Sigmoid colon (tissue), 7 donors: Measurements from ENCODE around the gene HRH4. TPM values are rescaled to one million over a fixed set of nuclear protein-coding genes. Genes with fewer than 3 reads are reported as not detected.

Experiments
- DNase-seq: peaks from one replicate; pipeline ENCODE4 v3.0.0-alpha.2; 2019
- H3K27ac ChIP-seq, 4 donors: fragments of 200-600 bp; sonication (generic); one replicate each; pipeline ENCODE4 v1.5.1; 2016 to 2019; ENCODE audit warnings: mild to moderate bottlenecking in 1 of 4
- H3K27me3 ChIP-seq, 3 donors: fragments of 200-600 bp; sonication (generic); one replicate each; pipeline ENCODE4 v1.5.1; 2019; ENCODE audit warnings: mild to moderate bottlenecking in 1 of 3
- H3K36me3 ChIP-seq, 4 donors: fragments of 200-600 bp; sonication (generic); one replicate each; pipeline ENCODE4 v1.5.1; 2016 to 2019
- H3K4me1 ChIP-seq, 4 donors: fragments of 200-600 bp; sonication (generic); one replicate each; pipeline ENCODE4 v1.5.1; 2017 to 2019
- H3K4me3 ChIP-seq, 4 donors: fragments of 200-600 bp; sonication (generic); one replicate each; pipeline ENCODE4 v1.5.1; 2017 to 2019; ENCODE audit warnings: mild to moderate bottlenecking in 2 of 4, moderate library complexity in 1 of 4
- H3K9me3 ChIP-seq, 4 donors: fragments of 200-600 bp in 3 of 4; sonication (generic) in 3 of 4; one replicate each; pipeline versions ENCODE4 v1.5.1 to v1.6.1; 2013 to 2019
- EP300 ChIP-seq, 4 donors: sonication (generic); formaldehyde crosslinking; IDR thresholded peaks; one replicate each; pipeline ENCODE4 v1.6.1; 2017; ENCODE audit warnings: antibody characterized with exemption in 4 of 4
- POLR2A ChIP-seq, 2 donors: fragments of 450-650 bp; IDR thresholded peaks; one replicate each; pipeline ENCODE4 v1.6.1; 2016; ENCODE audit warnings: antibody characterized with exemption in 2 of 2, mild to moderate bottlenecking in 2 of 2, moderate library complexity in 2 of 2
- POLR2AphosphoS5 ChIP-seq, 4 donors: sonication (generic); formaldehyde crosslinking; IDR thresholded peaks; one replicate each; pipeline ENCODE4 v1.6.1; 2017; ENCODE audit warnings: antibody characterized with exemption in 4 of 4
- WGBS, 2 donors: extraction: QIAGEN DNeasy Blood & Tissue Kit; methylation state at CpG; one replicate each; pipeline ENCODE4 v1.1.7; 2013; 5-methylcytosine and 5-hydroxymethylcytosine counted together
- intact Hi-C: fragments of 100-400 bp; cut with DNase I; formaldehyde crosslinking; loops from one replicate; pipeline ENCODE4 v1.15.1; 2023
- polyA plus RNA-seq, 3 donors: library from polyadenylated mRNA; stranded (reverse); fragments of 200-250 nt; gene quantifications; one replicate each; pipeline ENCODE4 v1.2.3, GENCODE V29; 2013
- total RNA-seq, 4 donors: library from RNA; depleted of rRNA; stranded (reverse); fragments of >200 nt; gene quantifications; one replicate each; pipeline ENCODE4 v1.1.0, GENCODE V29; 2016
- TF ChIP-seq, protein P1 (sequence below), 4 experiments: fragments of 450-650 bp in 3 of 4; fragments of 200-600 bp in 1 of 4; IDR thresholded peaks; one replicate each; pipeline ENCODE4 v1.5.1; 2016 to 2019; ENCODE audit warnings: antibody characterized with exemption in 4 of 4, mild to moderate bottlenecking in 3 of 4, moderate library complexity in 2 of 4
- donor health status: healthy with polysubstance abuse.
- donor health status: Bipolar disorder and iron deficiency.
- donor health status: healthy.

The HRH4 gene
- total and polyA plus RNA-seq, 7 donors = under 0.01 to 0.01 TPM; not detected in 5

DNA sequence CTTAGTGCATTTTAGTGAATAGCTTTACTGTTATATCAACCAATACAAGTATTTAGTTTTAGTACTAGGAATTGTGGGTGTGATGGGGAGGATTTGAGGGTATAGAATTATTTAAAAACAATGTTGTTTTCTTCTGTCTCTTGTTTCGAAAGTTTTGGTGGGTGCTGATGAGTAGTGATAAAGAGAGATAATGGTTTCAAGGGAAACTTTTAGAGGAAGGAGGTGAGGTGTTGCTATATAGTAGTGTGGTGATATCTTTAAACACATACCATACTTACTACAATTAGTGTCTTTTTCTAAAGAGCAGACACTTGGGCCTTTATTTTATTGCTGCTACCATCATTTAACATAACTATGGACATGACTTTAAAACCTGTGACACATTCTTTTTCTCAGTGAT is 23.5 kb upstream of the HRH4 start:
- H3K36me3 ChIP-seq = peaks cover 0 to 64% (median 5%) of the 10 kb centered on the region in 4 donors
- no peak for DNase-seq
- WGBS, 2 donors = 89 to 91% methylated on average over 1 of the region's 1 CpG
- no peak overlapping the region for H3K4me3 ChIP-seq
- H3K27me3 ChIP-seq = no peaks in the 10 kb centered on the region
- intact Hi-C loops = loop anchor here (5.0 kb wide), 1 partner anchor 50 kb away; no protein-coding TSS in a partner anchor
- no peaks in the 10 kb centered on the region for H3K9me3 ChIP-seq
- no peaks in the 10 kb centered on the region for H3K4me1 ChIP-seq
- no peak overlapping the region for H3K27ac ChIP-seq
- TF ChIP-seq POLR2AphosphoS5 (IDR thresholded peaks at IDR 0.05) = no peak
- TF ChIP-seq, protein P1, sequence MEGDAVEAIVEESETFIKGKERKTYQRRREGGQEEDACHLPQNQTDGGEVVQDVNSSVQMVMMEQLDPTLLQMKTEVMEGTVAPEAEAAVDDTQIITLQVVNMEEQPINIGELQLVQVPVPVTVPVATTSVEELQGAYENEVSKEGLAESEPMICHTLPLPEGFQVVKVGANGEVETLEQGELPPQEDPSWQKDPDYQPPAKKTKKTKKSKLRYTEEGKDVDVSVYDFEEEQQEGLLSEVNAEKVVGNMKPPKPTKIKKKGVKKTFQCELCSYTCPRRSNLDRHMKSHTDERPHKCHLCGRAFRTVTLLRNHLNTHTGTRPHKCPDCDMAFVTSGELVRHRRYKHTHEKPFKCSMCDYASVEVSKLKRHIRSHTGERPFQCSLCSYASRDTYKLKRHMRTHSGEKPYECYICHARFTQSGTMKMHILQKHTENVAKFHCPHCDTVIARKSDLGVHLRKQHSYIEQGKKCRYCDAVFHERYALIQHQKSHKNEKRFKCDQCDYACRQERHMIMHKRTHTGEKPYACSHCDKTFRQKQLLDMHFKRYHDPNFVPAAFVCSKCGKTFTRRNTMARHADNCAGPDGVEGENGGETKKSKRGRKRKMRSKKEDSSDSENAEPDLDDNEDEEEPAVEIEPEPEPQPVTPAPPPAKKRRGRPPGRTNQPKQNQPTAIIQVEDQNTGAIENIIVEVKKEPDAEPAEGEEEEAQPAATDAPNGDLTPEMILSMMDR (IDR thresholded peaks at IDR 0.05) = no peak
- no peak for TF ChIP-seq EP300 (IDR thresholded peaks at IDR 0.05)
- no peak for TF ChIP-seq POLR2A (IDR thresholded peaks at IDR 0.05)

DNA sequence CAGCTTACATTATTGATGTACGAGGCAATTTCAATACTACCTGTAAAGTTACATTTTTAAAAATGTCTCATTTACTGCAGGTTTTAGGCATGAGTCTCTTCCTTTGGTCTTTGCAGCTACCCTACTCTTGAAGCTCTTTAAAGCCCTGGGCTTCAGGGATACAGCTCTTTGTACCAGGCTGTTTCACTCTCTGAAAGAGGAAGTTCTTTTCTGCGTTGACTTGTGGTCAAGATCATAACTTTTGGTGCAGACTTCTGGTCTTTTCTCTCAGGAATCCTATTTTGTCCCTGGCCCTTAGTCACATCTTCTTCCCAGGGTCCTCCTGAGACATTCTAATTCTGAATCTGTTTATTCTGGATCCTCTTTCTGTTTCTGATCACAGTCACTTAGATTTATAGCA is 16.6 kb upstream of the HRH4 start:
- TF ChIP-seq POLR2AphosphoS5 (IDR thresholded peaks at IDR 0.05) (no peak), POLR2A (IDR thresholded peaks at IDR 0.05) (no peak), EP300 (IDR thresholded peaks at IDR 0.05) (no peak)
- TF ChIP-seq, protein P1 (IDR thresholded peaks at IDR 0.05) = no peak

DNA sequence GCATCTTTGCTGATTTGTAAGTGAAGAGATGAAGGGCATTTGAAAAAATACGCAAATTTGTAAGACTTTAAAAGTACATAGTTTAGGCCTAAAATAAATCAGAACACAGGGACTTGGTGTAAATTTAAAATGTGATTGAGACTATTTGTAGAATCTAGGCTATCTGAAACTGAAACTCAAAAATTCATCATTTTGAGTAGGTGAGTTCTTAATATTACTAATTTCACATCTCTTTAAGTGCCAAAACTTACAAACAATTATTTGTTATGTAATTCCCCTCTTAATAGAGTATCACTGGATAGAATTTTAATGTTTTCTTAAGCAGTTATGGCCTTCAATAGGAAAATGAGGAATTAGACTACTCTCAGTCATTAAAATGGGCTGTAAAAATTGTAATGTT is 14.0 kb upstream of the HRH4 start:
- Histone ChIP-seq H3K27me3 (no peaks in the 10 kb centered on the region), H3K4me1 (no peaks in the 10 kb centered on the region), H3K9me3 (no peaks in the 10 kb centered on the region), H3K36me3 (peaks cover 7 to 96% (median 18%) of the 10 kb centered on the region in 4 donors), H3K27ac (no peak overlapping the region), H3K4me3 (no peak overlapping the region)
- intact Hi-C loops = no loop called here
- 92 to 94% methylated on average over 1 of the region's 1 CpG for WGBS, 2 donors
- no peak for DNase-seq
- TF ChIP-seq EP300 (IDR thresholded peaks at IDR 0.05) (no peak), POLR2AphosphoS5 (IDR thresholded peaks at IDR 0.05) (no peak), POLR2A (IDR thresholded peaks at IDR 0.05) (no peak)
- TF ChIP-seq, protein P1 (IDR thresholded peaks at IDR 0.05) = no peak

More for the DNA sequence above, 16.6 kb upstream of the HRH4 start:
- no peak overlapping the region for H3K4me3 ChIP-seq
- peaks cover 0 to 94% (median 10%) of the 10 kb centered on the region in 4 donors for H3K36me3 ChIP-seq
- H3K4me1 ChIP-seq = no peaks in the 10 kb centered on the region
- no peaks in the 10 kb centered on the region for H3K9me3 ChIP-seq
- no peaks in the 10 kb centered on the region for H3K27me3 ChIP-seq
- WGBS, 2 donors = 43 to 64% methylated on average over 2 of the region's 2 CpGs
- no peak overlapping the region for H3K27ac ChIP-seq
- intact Hi-C loops = no loop called here
- DNase-seq = no peak

DNA sequence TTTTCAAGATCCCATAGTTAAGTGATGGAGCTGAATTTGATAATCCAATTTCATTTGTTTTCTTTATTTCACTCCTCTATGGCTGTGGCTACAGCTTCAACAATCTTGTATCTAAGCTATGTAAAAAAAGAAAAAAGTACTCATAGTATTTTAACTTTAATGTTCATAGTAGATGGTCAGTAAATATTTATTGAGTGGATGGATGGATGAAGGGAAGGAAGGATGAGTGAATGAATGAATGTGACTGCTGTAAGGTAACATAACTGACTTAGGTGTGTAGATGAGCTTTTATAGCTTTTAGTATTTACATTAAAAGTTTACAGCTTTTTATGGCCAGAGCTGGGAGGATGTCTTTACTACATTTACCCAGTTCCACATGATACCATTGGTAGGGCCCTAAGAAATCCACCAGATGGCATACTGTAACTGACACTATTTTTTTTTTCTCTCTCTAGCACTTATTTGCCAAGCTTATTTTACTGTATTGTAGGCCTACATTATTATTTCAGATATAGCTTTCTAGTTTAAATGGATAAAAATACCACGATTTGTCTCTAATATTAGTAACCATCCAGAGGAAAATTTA is 13.4 kb upstream of the HRH4 start:
- H3K9me3 ChIP-seq = no peaks in the 10 kb centered on the region

More for the DNA sequence above, 13.4 kb upstream of the HRH4 start:
- Histone ChIP-seq H3K27me3 (no peaks in the 10 kb centered on the region), H3K4me3 (no peak overlapping the region), H3K27ac (no peak overlapping the region), H3K36me3 (peaks cover 7 to 97% (median 16%) of the 10 kb centered on the region in 4 donors), H3K4me1 (no peaks in the 10 kb centered on the region)
- intact Hi-C loops = no loop called here
- TF ChIP-seq EP300 (IDR thresholded peaks at IDR 0.05) (no peak), POLR2A (IDR thresholded peaks at IDR 0.05) (no peak), POLR2AphosphoS5 (IDR thresholded peaks at IDR 0.05) (no peak)
- TF ChIP-seq, protein P1 (IDR thresholded peaks at IDR 0.05) = no peak
- WGBS, 2 donors = 13 to 73% methylated on average over 1 of the region's 1 CpG
- DNase-seq = no peak
